ENCODE measurements around the gene CBX4.

CBX4 gene

DNA sequence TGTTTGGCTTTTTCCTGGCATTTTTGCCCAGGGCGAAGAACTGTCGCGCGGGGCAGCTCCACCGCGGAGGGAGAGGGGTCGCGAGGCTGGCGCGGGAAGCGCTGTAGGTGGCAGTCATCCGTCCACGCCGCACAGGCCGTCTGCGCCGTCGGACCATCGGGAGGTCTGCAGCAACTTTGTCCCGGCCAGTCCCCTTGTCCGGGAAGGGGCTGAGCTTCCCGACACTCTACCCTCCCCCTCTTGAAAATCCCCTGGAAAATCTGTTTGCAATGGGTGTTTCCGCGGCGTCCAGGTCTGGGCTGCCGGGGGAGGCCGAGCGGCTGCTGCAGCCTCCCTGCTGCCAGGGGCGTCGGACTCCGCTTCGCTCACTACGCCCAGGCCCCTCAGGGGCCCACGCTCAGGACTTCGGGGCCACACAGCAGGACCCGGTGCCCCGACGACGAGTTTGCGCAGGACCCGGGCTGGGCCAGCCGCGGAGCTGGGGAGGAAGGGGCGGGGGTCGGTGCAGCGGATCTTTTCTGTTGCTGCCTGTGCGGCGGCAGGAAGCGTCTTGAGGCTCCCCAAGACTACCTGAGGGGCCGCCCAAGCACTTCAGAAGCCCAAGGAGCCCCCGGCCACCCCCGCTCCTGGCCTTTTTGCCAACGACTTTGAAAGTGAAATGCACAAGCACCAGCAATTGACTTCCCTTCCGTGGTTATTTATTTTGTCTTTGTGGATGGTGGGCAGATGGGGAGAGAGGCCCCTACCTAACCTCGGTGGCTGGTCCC lies 2.3 kb upstream of the CBX4 start:
- DNase-seq (ENCODE audit: low read depth in 2 of 2): no peak

- DNase-seq (ENCODE audit: low read depth in 2 of 2): no peak
Observed at GRCh38 chr17:79840989-79841286, 1.7 kb upstream of the CBX4 start.

DNA sequence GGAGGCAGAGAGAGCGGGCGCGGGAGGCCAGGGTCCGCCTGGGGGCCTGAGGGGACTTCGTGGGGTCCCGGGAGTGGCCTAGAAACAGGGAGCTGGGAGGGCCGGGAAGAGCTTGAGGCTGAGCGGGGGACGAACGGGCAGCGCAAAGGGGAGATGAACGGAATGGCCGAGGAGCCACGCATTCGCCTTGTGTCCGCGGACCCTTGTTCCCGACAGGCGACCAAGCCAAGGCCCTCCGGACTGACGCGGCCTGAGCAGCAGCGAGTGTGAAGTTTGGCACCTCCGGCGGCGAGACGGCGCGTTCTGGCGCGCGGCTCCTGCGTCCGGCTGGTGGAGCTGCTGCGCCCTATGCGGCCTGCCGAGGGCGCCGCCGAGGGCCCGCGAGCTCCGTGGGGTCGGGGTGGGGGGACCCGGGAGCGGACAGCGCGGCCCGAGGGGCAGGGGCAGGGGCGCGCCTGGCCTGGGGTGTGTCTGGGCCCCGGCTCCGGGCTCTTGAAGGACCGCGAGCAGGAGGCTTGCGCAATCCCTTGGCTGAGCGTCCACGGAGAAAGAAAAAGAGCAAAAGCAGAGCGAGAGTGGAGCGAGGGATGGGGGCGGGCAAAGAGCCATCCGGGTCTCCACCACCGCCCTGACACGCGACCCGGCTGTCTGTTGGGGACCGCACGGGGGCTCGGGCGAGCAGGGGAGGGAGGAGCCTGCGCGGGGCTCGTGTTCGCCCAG lies 1.2 kb upstream of the CBX4 start:
- DNase-seq (ENCODE audit: low read depth in 2 of 2): no peak

- DNase-seq (ENCODE audit: low read depth in 2 of 2): no peak
Observed at GRCh38 chr17:79838522-79839274, 542 bp downstream of the CBX4 start.

DNA sequence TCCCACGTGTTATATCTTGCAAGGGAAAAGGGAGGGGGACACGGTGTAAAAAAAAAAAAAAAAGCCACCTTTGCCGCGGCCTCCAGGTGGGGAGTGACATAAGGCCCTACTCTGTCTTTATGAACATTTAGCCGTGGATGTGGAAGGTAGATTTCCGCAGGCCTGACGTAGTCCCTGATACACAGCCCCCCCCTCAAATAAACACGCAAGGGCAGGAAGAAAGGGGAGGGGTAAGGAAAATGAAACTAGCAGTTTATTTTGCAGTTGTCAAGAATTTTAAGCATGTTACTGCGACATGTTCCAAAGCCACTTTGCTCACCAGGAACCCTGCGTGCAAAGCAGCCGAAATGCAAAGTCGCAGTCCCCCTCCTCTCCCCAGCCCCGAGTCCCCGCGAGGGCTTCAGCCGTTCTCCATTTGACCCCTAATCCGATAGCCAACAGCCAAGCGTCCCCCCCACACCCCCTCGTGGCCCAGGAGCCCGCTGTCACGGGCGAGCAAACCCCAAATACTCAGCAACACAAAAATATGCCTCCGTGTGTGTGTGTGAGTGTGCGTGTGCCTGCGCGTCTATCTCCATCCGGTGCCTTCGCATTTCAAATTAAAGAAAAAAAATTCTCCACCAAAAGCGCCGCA lies 1.2 kb downstream of the CBX4 start:
- DNase-seq (ENCODE audit: low read depth in 2 of 2): no peak

DNA sequence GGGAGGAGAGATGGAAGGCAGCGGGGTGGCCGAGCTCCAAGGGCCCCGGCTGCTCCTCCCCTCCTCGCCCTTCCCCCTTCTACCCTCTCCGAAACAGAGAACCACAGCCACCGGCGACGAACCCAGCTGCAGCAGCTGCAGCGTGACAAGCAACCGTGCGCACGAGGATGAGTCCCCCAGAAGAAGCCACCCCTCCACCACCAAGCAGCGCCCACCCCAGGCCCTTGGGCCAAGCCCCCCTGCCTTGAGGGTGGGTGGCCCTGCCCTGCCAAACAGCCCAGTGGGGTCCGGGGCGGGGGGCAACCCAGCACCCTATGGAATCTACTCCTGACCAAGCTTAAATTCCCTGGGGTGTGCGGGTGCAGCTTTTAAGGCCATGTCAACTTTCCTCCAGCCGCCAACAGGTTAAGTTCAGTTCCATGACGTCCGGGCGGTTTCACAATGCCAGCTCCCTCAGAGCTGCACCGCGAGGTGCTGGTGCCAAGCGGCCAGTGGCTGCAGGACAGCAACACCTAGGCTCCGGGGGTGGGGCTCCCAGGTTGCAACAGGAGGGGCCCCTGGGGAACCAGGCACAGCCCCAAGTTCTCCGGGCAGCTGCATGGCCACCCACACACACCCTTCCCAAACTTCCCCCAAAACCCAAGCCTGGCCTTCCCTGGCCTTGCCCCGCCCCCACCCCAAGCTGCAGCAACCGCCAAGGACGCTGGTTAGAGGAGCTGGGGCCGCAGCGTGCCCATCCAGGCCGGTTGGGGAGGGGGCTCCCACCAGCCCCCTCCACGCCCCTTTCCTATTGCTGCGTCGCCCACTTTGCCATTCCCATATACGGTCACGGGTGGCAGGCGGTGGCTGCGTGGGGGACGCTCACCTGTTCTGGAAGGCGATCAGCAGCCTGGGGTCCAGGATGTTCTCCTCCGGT lies 2.0 kb downstream of the CBX4 start:
- no peak for DNase-seq (ENCODE audit: low read depth in 2 of 2)

DNA sequence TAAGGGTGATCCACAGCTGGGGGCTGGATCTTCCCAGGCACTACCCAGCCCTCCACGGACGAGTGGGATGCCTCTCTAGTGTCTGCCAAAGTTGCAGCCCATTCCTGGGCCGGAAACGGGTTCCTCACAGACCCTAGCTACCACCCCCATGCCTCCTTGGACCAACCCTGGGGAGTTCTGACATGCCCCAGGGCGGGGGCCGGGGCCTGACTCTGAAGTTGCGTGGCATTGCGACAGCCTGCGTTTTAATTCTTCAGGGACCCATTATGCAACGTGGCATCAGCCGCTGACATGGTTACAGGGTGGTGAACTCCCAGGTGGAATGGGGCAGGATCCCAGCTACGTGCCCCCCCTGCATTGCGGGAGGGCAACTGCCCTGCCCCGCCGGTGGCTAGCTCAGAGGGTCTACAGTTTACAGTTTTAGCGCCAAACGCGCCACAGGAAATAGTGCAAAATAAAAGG lies 2.7 kb downstream of the CBX4 start:
- DNase-seq (ENCODE audit: low read depth in 2 of 2): no peak

DNA sequence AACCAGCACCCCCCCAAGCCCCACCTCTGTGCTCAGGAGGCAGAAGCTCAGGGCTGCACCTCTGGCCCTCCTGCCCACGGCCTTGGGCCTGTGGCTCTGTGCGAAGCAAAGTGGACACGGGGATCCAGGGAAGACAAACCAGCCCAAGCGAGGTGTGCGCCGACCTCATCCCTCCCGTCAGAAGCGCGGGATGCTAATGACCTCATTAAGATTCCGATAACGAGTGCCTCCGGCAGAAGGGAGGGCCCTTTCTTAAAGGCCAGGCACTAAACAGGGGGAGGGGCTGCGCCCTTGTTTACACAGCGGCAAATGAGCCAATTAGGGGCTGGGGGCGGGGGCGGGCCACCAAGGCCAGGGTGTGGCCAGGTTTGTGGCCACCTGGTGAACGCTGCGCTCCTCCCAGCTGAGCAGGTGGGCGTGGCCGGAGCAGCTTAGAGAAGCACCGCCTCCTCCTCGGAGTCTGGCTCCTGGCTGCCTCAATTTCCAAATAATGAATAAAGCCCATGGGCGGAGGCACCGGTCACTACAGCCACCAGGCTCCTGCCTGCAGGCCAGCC lies 3.2 kb downstream of the CBX4 start:
- DNase-seq (ENCODE audit: low read depth in 2 of 2): no peak

DNA sequence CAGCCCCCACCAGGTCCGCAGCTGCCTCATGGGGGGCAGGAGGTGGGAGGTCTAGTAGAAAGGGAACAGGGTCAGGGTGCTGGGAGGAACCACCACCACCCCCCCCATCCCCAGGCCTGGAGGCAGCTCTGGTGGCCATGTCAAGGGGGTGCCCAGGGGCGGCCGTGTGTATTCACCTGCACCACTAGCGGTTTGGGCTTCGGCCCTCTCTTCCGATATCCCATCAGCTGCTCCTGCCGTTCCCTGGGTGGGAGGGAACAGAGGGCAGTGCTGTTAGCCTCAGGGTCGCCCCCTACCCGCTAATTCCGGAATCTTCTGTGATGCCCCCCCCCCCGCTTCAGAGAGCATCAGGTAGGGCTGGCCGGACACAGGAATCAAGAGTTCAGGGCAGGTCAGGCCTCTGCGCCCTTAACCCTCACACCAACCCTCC lies 3.8 kb downstream of the CBX4 start:
- no peak for DNase-seq (ENCODE audit: low read depth in 2 of 2)

DNA sequence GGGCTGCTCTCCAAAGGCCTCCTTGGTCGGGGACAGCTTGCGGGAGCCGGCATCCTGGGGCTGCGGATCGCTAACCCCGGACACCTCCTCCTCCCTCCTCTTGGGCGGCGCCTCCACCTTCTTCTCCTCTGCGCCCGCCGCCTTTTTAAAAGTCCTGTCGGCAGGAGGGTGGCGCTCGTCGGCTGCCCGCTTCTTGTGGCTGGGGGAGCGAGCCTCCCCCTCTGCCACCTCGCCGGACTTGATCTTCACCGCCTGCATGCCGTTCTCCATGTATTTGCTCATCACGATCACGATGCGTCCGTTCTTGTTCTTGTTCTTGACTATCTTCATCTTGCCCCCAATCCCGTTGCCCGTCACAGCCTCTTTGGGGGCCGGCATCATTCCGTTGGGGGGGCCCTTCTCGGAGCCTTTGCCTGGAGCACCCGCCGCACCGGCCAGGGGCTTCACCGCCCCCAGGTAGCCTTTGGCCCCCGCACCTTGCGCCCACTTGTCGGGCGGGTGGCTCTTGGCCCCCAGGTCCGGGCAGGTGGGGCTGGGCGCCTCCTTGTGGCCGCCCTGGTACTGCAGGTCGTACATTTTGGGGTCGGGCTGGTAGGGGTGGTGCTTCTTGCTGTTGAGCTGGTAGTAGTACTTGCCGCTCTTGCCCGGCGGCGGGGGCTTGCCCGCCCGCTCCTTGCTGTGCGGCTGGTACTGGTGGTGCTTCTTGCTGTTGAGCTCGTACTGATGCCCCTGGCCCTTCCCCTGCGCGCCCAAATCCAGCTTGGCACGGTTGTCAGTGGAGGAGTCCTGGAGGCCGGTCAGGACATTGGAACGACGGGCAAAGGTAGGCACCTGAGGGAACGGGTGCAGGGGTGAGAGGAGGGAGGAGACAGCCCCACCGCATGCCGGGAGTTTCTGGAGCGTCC lies 4.4 kb downstream of the CBX4 start:
- no peak for DNase-seq (ENCODE audit: low read depth in 2 of 2)

DNA sequence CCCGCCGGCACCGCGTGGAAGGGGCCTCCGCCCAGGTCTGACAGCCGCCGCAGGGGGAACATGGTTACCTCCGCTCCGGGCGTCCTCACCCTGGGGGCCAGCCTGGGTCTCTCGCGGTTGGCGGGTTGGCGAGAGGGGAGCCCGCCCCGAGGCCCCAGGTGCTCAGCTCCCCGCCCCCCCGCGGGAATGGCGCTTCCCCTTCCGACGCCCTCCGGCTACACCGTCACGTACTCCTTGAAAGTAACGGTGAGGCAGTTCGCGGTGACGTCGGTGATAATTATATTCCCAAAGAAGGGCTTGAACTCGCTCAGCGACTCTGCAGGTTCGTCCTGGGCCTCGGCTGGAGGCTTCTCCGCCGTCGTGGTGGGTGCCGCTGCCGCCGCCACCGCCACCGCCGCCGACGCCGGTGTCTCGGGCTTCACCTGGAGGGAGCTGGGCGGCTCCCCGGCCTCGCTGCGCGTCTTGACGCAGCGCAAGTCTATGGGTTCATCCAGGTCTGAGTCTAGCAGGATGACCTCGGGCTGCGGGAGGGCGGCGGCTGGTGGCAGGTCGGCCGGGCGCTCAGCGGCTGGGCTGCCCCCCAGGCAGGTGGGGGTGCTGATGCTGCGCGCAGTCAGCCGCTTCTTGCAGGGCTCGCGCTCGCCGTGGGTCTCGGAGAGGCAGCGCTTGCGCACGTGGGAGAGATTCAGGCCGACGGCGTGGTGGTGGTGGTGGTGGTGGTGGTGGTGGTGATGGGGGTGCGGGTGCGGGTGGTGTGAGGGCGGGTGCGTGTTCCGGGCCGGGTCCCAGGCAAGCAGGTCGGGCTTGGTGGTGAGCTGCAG lies 5.3 kb downstream of the CBX4 start:
- no peak for DNase-seq (ENCODE audit: low read depth in 2 of 2)

DNA sequence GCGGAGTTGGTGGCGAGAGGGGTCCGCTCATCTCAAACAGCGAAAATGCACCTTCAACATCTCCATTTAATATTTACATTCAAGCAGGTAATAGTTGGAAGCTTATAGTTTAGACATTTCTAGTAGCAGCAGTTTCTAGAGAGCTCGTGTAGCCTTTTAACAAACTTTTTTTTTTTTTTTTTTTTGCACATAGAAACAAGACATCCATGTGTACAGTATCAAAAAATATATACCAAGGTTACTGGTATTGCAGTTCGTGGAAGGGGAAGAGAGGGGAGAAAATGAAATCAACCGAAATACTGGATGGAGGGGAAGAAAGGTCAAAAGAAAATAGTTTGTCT lies 6.2 kb downstream of the CBX4 start:
- DNase-seq (ENCODE audit: low read depth in 2 of 2): no peak

DNA sequence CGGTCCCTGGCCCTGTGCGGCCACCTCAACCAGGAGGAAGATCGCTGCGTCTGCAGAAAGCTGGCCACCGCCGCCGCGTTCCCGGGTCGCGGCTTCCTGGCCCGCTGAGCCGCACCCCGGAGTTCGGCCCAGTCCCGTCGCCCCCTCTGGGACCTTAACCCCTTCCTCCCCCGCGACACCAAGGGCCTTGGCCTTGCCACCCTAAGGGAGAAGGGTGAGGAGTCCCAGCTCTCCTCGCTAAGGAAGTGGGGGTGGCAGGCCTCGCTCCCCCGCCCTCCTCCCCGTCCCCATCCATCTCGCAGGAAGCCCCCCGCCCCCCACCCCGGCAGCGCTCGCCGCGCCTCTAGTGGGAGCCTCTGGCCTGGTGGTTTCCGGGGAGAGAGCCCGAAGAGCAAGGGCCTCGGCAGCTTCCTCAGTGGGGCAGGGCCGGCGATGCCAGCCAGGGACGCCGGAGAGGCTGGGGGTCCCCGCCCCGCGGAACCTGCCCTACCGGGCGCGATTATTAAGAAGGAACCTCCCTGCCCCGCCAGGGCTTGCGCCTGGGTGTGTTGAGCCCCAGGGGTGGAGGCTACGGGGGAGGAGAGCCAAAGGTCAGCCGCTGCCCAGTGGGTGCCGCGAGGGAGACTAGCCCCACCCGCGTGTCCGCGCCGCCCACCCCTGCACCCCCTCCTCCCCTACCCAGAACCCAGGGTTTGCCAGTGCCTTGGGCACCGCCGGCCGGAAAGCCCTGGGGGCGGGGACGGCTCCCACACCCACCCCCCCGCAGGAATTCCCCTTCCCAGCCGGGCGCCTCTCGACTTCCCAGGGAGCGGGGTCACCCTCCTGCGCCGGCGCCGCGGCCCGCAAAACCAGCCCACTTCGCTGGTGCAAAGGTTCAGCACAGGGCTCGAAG lies 6.8 kb downstream of the CBX4 start:
- DNase-seq (ENCODE audit: low read depth in 2 of 2): no peak

- no peak for DNase-seq (ENCODE audit: low read depth in 2 of 2)
Observed at GRCh38 chr17:79831265-79832217, 7.7 kb downstream of the CBX4 start.

GRCh38 chr17:79830763-79831264 lies 8.4 kb downstream of the CBX4 start:
- no peak for DNase-seq (ENCODE audit: low read depth in 2 of 2)

- DNase-seq (ENCODE audit: low read depth in 2 of 2): no peak
Observed at GRCh38 chr17:79830303-79830702, 8.9 kb downstream of the CBX4 start.

- no peak for DNase-seq (ENCODE audit: low read depth in 2 of 2)
Observed at GRCh38 chr17:79829457-79829856, 9.8 kb downstream of the CBX4 start.
